ENCODE results near the gene AGRP. TPM values are rescaled to one million over a fixed set of nuclear protein-coding genes. Genes with fewer than 3 reads are reported as not detected.

Gene AGRP
- total RNA-seq, 4 donors from 2014 or later, result not detected

- no peak overlapping the region for H3K4me3 ChIP-seq
- DNase-seq, result no peak
- no peaks in the 10 kb centered on the region for H3K36me3 ChIP-seq
Observed at GRCh38 chr16:67509016-67509415, 25.7 kb upstream of the AGRP start.

GRCh38 chr16:67506468-67506867 lies 23.1 kb upstream of the AGRP start:
- no peaks in the 10 kb centered on the region for H3K36me3 ChIP-seq
- TF ChIP-seq POLR2A (IDR thresholded peaks at IDR 0.05), result no peak
- no peak for TF ChIP-seq CTCF (IDR thresholded peaks at IDR 0.05)
- no peaks in the 10 kb centered on the region for H3K9me3 ChIP-seq
- H3K27ac ChIP-seq, result no peak overlapping the region
- no peak for DNase-seq
- H3K4me3 ChIP-seq, result no peak overlapping the region
- no peaks in the 10 kb centered on the region for H3K27me3 ChIP-seq
- H3K4me1 ChIP-seq, result peaks cover 0 to 11% (median 0%) of the 10 kb centered on the region in 4 donors

More at GRCh38 chr16:67509016-67509415, 25.7 kb upstream of the AGRP start:
- no peak for TF ChIP-seq CTCF (IDR thresholded peaks at IDR 0.05)
- TF ChIP-seq POLR2A (IDR thresholded peaks at IDR 0.05), result no peak
- no peak overlapping the region for H3K27ac ChIP-seq
- no peaks in the 10 kb centered on the region for H3K27me3 ChIP-seq
- peaks cover 0 to 10% (median 0%) of the 10 kb centered on the region in 4 donors for H3K4me1 ChIP-seq
- no peaks in the 10 kb centered on the region for H3K9me3 ChIP-seq

GRCh38 chr16:67504031-67505021 lies 21.0 kb upstream of the AGRP start:
- DNase-seq, result peak in 2 of 3 donors; percentile 64 to 83
- Histone ChIP-seq H3K4me1 (peaks cover 0 to 11% (median 0%) of the 10 kb centered on the region in 4 donors), H3K27me3 (no peaks in the 10 kb centered on the region), H3K4me3 (no peak overlapping the region), H3K9me3 (no peaks in the 10 kb centered on the region), H3K27ac (peak overlapping the region; percentile 16 to 58 (median 44)), H3K36me3 (no peaks in the 10 kb centered on the region)
- TF ChIP-seq CTCF (IDR thresholded peaks at IDR 0.05), result no peak
- TF ChIP-seq POLR2A (IDR thresholded peaks at IDR 0.05), result no peak

GRCh38 chr16:67499106-67499505 lies 15.8 kb upstream of the AGRP start:
- H3K9me3 ChIP-seq, result no peaks in the 10 kb centered on the region
- no peak for TF ChIP-seq POLR2A (IDR thresholded peaks at IDR 0.05)
- TF ChIP-seq CTCF (IDR thresholded peaks at IDR 0.05), result no peak
- no peak overlapping the region for H3K27ac ChIP-seq
- no peaks in the 10 kb centered on the region for H3K27me3 ChIP-seq
- no peaks in the 10 kb centered on the region for H3K36me3 ChIP-seq
- DNase-seq, result no peak
- H3K4me3 ChIP-seq, result no peak overlapping the region
- peaks cover 0 to 2% (median 0%) of the 10 kb centered on the region in 4 donors for H3K4me1 ChIP-seq

GRCh38 chr16:67490335-67491096 lies 7.2 kb upstream of the AGRP start:
- TF ChIP-seq POLR2A (IDR thresholded peaks at IDR 0.05) (no peak), CTCF (IDR thresholded peaks at IDR 0.05) (no peak)
- H3K9me3 ChIP-seq, result no peaks in the 10 kb centered on the region
- H3K4me1 ChIP-seq, result peaks cover 0 to 18% (median 11%) of the 10 kb centered on the region in 4 donors
- no peak for DNase-seq
- peak overlapping the region in 3 of 4 donors; percentile 49 to 80 (median 55) for H3K27ac ChIP-seq
- H3K27me3 ChIP-seq, result no peaks in the 10 kb centered on the region
- no peak overlapping the region for H3K4me3 ChIP-seq
- H3K36me3 ChIP-seq, result no peaks in the 10 kb centered on the region

Data from Peyer's patch (tissue), 4 donors.